ENCODE data around the gene VWA2. TPM values are rescaled to one million over a fixed set of nuclear protein-coding genes. Genes with fewer than 3 reads are reported as not detected.
A peak's percentile ranks its signal among the peaks of the same experiment; 100 is the strongest.

Gene VWA2
- polyA plus RNA-seq, 1 donor (not counting 4 experiments of a cell fraction or from before 2014, with no cell fraction given) = 0.41 TPM

DNA sequence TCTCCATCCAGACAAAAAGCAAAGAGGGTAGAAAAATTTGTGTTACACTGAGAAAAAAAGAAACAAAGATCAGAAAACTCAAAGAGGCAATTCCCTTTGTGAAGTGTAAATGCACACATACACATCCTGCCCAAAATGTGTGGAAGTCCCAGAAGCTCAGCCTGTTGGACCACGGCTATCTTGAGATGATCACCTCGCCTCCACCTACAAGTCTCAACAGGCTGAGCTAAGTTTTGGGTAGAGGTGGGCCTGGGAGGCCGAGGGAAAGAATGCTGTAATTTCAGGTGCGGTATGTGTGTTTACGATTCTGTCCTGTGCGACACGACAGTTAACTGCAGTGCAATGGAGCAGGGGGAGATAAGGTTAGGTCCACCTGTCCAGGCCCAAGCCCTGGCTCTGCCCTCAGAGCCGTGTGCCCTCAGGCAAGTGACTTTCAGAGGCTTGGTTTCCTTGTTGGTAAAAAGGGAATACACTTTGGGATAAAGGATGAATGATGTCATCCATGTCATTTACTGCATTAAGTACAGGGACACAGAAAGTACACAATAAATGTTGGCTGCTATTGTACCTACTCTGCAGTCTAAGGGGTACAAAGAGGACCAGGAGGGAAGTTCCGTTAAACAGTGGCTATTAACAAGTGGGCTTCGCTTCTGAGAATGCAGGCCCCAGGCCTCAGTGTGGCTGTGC, 97.9 kb downstream of the VWA2 start:
- no peaks in the 10 kb centered on the region for H3K9me3 ChIP-seq (ENCODE audit: control insufficient read depth, low read depth, low read length)
- no peak for TF ChIP-seq EZH2 (IDR thresholded peaks at IDR 0.05; ENCODE audit: low read length)
- no peak for TF ChIP-seq CTCF (optimal IDR thresholded peaks at IDR 0.05 in 1 of 3, IDR thresholded peaks at IDR 0.05 in 1 of 3, conservative IDR thresholded peaks at IDR 0.05 in 1 of 3; ENCODE audit: extremely low read depth in 1 of 3, insufficient read depth in 2 of 3, low read length in 3 of 3)
- DNase-seq (ENCODE audit: low read depth, low spot score) = no peak
- peak overlapping the region; percentile 63 for H3K4me2 ChIP-seq (ENCODE audit: control insufficient read depth, extremely low read depth, insufficient read depth, low read depth, low read length)
- H3K79me2 ChIP-seq (ENCODE audit: control insufficient read depth, insufficient read depth, low read length) = peaks cover 10% of the 10 kb centered on the region
- H3K4me3 ChIP-seq (ENCODE audit: control insufficient read depth in 2 of 3, extremely low read depth in 1 of 3, insufficient read depth in 2 of 3, low read depth in 1 of 3, low read length in 3 of 3) = no peak overlapping the region
- H4K20me1 ChIP-seq (ENCODE audit: control insufficient read depth, extremely low read depth, insufficient read depth, low read length) = no peaks in the 10 kb centered on the region
- peak overlapping the region; percentile 69 for H3K27ac ChIP-seq (ENCODE audit: control insufficient read depth, insufficient read depth, low read length)
- H3K9me1 ChIP-seq (ENCODE audit: control insufficient read depth, extremely low read depth, insufficient read depth, low read length) = peaks cover 4% of the 10 kb centered on the region
- H2AFZ ChIP-seq (ENCODE audit: control insufficient read depth, low read length) = no peak overlapping the region
- H3K36me3 ChIP-seq (ENCODE audit: control insufficient read depth in 2 of 2, extremely low read depth in 1 of 2, insufficient read depth in 2 of 2, low read length in 2 of 2) = peaks cover 9 to 38% of the 10 kb centered on the region in 2 experiments
- dilution Hi-C loops (cut with MboI; ENCODE audit: extremely low pct_ligation_motif_present, low sequenced_read_pairs) = no loop called here
- H3K27me3 ChIP-seq (ENCODE audit: control insufficient read depth, extremely low read depth, insufficient read depth, low read length) = no peaks in the 10 kb centered on the region
- no peak for FAIRE-seq
- H3K9ac ChIP-seq (ENCODE audit: control insufficient read depth, extremely low read depth, insufficient read depth, low read length) = peak overlapping the region; percentile 5
- H3K4me1 ChIP-seq (ENCODE audit: control insufficient read depth, extremely low read depth, insufficient read depth, low read length) = peaks cover 36% of the 10 kb centered on the region

DNA sequence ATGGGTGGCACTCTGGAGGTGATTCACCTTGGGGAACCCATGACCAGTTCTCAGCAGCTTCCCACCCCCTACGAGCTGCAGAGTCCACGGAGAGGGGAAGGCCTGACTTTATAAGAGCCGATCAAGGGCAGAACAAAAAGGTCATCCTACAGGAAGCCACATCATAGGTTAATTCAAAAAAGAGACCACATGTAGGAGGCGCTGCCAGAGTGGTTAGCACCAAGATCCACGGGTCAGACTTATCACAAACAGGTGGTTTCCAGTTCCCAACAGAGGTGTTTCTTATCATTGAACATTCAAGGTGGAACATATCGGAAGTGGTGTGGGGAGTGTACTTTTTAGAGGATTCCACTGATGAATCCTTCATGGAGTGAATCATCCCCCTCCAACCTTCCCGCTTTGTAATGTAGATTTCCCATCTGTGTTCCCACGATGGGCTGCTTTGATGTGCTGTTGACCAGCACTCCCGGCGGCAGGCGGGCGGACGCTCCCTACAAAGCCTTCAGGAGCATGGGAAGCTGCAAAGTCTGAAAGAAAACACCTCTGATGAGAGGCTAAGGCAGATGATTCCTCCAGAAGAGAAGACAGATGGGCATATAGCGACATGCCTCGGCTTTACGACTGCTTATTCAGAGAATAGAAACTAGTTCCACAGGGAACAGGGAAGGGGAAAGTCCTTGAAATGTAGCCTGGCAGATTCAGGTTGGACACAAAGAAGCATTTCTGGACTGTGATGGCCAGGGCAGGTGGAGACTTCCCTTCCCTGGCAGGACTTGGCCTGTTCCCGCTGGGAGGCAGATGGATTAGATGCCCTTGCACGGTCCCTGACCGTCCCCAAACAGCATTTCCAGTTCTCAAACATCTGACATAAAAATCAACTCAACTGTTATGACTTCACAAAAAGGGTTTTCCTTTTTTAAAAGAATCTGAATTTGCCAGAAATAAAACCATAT, 98.7 kb downstream of the VWA2 start:
- FAIRE-seq = peak; percentile 86
- Histone ChIP-seq H3K27ac (ENCODE audit: control insufficient read depth, insufficient read depth, low read length) (peak overlapping the region; percentile 69), H3K9ac (ENCODE audit: control insufficient read depth, extremely low read depth, insufficient read depth, low read length) (peak overlapping the region; percentile 65), H4K20me1 (ENCODE audit: control insufficient read depth, extremely low read depth, insufficient read depth, low read length) (no peaks in the 10 kb centered on the region), H3K79me2 (ENCODE audit: control insufficient read depth, insufficient read depth, low read length) (peaks cover 12% of the 10 kb centered on the region), H3K4me2 (ENCODE audit: control insufficient read depth, extremely low read depth, insufficient read depth, low read depth, low read length) (peak overlapping the region; percentile 63), H3K4me3 (ENCODE audit: control insufficient read depth in 2 of 3, extremely low read depth in 1 of 3, insufficient read depth in 2 of 3, low read depth in 1 of 3, low read length in 3 of 3) (peak overlapping the region in 1 of 3 experiments; percentile 20), H3K27me3 (ENCODE audit: control insufficient read depth, extremely low read depth, insufficient read depth, low read length) (no peaks in the 10 kb centered on the region), H3K9me1 (ENCODE audit: control insufficient read depth, extremely low read depth, insufficient read depth, low read length) (no peaks in the 10 kb centered on the region), H2AFZ (ENCODE audit: control insufficient read depth, low read length) (peak overlapping the region; percentile 21), H3K36me3 (ENCODE audit: control insufficient read depth in 2 of 2, extremely low read depth in 1 of 2, insufficient read depth in 2 of 2, low read length in 2 of 2) (peaks cover 9 to 31% of the 10 kb centered on the region in 2 experiments), H3K4me1 (ENCODE audit: control insufficient read depth, extremely low read depth, insufficient read depth, low read length) (peaks cover 27% of the 10 kb centered on the region), H3K9me3 (ENCODE audit: control insufficient read depth, low read depth, low read length) (no peaks in the 10 kb centered on the region)
- TF ChIP-seq EZH2 (IDR thresholded peaks at IDR 0.05; ENCODE audit: low read length) (no peak), CTCF (optimal IDR thresholded peaks at IDR 0.05 in 1 of 3, IDR thresholded peaks at IDR 0.05 in 1 of 3, conservative IDR thresholded peaks at IDR 0.05 in 1 of 3; ENCODE audit: extremely low read depth in 1 of 3, insufficient read depth in 2 of 3, low read length in 3 of 3) (peak in 1 of 3 experiments; percentile 0)
- dilution Hi-C loops (cut with MboI; ENCODE audit: extremely low pct_ligation_motif_present, low sequenced_read_pairs) = no loop called here
- DNase-seq (ENCODE audit: low read depth, low spot score) = peak; percentile 71

Data from keratinocyte (primary cell).